ENCODE results near the gene REP15.
"Not testable (repeated sequence)": the region's sequence is repeated elsewhere in the genome, so short reads cannot be mapped to it uniquely, and the experiment has no call there.

The REP15 gene, protein sequence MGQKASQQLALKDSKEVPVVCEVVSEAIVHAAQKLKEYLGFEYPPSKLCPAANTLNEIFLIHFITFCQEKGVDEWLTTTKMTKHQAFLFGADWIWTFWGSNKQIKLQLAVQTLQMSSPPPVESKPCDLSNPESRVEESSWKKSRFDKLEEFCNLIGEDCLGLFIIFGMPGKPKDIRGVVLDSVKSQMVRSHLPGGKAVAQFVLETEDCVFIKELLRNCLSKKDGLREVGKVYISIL

DNA sequence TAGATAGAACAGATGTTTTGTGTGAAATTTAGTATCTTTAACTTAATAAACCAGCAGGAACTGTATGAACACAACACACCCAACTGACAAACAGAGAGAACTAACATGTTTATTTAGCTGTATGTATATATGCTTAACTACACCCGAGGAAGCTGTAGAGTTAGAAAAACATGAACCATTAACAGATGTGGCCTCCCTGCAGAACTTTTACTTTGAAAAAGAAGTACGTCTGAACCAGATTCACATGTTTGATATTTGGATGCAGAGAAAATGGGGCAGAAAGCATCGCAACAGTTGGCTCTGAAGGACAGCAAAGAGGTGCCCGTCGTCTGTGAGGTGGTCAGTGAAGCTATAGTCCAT, at the start of gene REP15:
Gene REP15 (plus strand): TSS at position 155 of the 360 bp plus-strand sequence. CDS start 116 bp downstream, at position 271.
- no peak for DNase-seq (ENCODE audit: low read depth in 2 of 2)

DNA sequence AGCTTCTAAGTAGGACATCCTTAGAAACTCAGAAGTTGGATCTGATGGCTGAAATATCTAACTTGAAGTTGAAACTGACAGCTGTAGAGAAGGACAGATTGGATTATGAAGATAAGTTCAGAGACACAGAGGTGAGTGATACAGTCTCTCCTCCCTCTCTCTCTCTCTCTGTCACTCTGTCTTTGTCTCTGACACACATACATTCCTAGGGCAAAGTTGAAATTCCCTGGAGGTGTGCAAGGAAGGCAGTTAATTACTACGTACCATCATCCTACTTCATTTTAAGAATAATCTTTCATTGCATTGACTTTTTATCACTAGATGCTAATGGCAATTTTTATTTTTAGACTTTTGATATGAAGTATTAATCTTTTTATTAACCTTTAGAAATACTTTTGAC, 46.2 kb upstream of the REP15 start:
- DNase-seq (ENCODE audit: low read depth in 2 of 2): no peak

DNA sequence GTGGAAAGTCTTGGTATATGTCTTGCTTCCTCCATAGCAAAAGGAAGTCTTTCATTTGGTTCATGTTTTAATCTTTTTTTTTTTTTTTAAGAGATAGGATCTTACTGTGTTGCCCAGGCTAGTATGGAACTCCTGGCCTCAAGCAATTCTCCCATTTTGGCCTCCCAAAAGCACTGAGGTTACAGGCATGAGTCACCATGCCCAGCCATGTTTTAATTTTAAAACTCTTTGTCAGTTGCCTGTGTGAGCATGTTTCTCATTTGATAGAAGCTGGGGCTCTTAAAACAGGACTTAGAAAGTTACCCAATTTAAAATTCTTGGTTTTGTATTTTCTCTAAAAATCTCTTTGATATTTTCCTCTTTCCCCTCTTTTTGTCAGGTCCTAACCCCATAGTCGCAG, 45.0 kb upstream of the REP15 start:
- DNase-seq (ENCODE audit: low read depth in 2 of 2): no peak

DNA sequence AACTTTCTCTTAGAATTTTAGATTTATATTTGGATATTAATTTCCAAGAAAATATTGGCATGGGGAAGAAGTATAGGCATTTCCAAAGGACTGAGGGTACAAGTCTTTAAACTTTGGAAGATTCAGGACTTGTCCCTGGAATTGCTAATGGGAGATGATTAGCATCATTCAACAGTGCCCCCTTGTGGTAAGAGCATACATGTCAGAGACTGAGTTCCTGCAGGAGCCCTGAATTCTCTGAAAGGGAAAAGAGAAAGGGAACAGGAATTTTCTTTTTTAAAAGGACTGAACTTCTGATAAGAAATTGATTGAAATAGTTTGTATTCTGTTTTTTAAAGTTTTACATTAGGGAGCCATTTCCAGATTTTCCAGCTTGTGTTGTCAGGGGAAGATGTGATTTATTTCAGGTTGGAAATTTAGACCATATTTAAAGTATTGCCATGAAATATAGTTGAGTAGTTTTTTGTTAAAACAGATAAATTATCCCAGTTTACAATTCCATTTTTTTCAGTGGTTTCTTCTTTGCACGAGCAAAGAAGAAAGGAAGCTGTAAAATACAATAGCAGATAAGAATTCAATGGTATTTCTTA, 44.0 kb upstream of the REP15 start:
- no peak for DNase-seq (ENCODE audit: low read depth in 2 of 2)

DNA sequence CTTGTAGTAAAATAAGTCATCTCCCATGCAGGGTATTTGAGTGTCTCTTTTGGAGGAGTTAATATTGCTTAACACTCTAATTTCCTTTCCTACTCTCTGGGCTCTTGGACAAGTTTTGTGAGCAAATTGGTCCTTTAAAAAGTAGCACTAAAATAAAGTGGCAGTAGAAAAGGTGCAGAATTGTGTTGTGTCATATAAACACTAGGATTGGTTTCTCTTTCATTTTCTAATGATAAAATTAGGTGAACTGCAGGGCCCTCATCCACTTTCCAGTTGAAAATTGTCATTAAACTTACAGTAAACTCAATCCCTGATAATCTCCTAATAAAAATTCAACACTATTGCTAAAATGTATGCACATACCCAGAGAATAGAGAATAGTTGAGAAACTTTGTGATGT, 42.6 kb upstream of the REP15 start:
- DNase-seq (ENCODE audit: low read depth in 2 of 2): no peak

DNA sequence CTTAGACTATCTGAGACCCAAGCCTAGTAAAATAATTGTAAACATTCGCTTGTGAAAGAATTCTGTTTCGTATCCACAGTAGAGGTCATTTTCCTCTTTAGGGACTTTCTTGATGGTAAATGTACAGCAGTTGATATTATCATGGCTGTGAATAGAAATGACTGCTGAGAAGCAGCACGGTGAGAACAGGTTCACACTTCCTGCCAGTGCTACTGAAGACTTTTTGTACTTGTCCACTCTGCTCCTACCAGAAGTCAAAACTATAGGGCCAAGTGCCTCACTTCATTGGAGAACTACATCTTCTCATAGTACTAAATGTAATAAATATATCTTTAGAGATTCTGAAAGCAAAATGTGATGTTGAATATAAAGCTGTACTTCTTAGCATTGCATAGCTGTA, 40.8 kb upstream of the REP15 start:
- DNase-seq (ENCODE audit: low read depth in 2 of 2): not testable (repeated sequence)

DNA sequence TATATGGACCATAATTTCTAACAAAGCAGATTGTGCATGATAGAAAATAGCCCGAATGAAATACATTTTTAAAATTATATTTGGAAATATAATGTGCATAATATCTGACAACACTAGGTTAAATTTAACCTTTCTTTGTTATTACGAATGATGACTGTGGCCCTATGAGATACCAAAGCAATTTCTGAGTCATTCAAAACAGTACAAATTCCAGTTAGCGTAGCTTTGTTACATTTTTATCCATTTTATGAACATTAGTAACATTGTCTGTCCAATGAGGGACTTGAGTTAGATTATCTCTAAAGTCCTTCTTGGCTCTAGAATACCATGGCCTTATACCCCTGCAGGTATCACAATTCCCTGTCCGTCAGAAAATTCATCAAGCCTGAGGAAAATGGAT, 39.0 kb upstream of the REP15 start:
- DNase-seq (ENCODE audit: low read depth in 2 of 2): no peak

DNA sequence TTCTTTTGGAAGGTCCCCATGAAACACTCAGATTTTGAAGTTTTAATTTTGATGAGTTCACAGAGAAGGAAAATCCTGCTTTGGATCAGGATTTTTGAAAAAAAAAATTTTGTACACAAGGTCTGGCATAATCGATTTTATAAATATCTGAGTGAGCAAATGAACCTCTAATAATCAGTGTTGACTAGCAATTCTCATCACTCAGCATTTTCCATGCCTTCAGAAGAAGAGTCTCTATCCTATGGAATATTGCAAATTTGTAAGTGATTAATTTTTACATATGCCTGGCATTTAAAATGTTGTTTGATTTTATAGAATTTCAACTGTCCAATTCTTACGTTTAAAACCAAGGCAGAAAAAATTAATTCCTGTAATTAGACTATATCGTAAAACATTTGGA, 30.5 kb upstream of the REP15 start:
- no peak for DNase-seq (ENCODE audit: low read depth in 2 of 2)

DNA sequence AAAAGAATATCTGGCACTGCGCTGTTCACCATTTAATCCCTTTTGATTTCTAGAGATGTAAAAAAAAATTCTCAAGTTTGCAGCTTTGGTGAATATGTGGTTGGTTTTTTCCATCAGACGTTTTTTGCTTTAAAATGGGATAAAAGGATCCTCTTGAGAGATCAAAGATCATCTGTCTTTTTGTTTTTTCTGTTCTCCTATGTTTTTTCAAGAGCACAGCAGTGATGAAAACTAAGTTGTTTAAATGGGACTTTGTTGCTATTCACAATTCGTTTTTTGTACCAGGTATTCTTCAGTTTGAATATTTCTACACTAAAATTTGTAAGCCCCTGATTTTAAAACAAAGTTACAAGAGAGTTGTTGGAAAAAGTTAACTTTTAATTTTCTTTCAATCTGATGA, 29.7 kb upstream of the REP15 start:
- DNase-seq (ENCODE audit: low read depth in 2 of 2): no peak

DNA sequence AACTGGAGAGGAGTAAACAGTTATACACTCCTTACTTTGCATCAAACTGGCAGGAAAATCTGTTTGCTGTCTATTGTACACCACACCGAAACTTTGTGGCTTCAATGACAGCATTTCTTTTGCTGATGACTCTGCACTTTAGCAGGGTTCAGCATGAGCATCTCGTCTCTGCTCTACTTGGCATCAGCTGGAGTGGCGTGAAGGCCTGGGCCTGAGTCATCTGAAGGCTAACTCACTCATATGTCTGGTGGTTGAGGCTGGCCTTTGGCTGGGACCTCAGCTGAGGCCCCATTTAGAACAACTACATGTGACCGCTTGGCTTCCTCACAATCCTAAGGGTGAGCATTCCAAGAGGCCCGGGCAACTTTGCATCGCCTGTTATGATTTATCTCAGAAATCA, 28.7 kb upstream of the REP15 start:
- DNase-seq (ENCODE audit: low read depth in 2 of 2): no peak

DNA sequence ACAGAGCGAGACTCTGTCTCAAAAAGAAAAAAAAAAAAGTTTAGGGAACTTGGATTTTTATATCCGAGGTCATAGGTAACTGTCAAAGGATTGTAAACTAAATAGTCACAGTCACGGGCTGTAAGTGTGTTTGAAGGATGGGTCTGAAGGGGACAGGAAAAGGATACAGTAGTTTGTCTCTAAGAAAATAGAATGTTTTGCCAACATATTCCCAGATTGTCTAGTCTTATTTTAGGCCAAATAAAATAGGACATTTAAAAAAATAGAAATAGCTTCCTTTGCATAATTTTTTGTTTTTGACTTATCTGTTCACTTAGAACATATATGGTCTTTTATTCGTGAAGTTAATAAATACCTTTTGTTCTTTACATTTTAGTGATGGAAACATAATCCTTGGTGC, 24.2 kb upstream of the REP15 start:
- DNase-seq (ENCODE audit: low read depth in 2 of 2): no peak

DNA sequence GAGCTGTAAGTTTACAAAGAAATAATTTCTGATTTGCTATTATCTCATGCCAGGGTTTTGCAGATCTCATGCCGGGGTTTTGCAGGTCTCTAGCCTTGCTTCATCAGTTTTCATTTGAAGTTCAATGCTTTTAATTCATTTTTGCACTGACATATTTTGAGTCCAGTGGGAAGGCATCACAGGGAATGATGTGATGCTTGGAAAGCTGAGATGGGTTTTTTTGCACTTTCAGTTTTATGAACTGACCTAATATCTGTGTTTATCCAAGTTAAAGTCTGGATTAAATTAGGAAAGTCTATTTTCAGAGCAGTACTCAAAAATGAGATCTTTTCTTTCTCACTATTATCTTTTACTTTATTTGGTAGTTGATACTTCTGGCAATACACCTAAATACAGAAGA, 23.6 kb upstream of the REP15 start:
- DNase-seq (ENCODE audit: low read depth in 2 of 2): no peak

DNA sequence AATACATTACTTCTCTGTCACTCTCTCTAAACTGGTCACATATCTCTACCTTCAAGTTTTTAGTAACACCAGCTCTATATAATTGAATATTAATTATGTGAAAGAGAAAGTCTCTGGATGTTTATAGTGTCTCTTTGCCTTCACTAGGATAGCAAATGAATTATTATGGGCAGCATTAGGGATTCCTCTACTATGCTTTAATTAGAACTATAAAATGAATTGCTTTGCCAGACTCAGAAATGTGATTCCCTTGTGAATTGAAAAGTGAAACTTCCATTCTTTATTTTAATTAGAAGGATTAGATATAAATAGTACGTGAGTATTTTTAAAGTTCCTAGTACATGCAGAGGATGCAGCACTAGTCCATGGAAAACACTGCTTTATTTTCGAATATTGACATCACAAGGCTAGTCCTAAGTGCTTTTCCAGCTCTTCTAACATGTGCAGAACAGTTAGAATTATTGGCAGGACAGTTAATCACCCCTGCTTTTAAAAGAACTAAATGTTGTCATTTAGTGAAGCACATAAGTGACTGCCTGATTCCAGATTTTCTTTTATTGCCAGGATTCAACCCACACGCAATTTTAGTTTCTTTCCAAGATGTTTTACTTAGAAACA, 23.0 kb upstream of the REP15 start:
- no peak for DNase-seq (ENCODE audit: low read depth in 2 of 2)

DNA sequence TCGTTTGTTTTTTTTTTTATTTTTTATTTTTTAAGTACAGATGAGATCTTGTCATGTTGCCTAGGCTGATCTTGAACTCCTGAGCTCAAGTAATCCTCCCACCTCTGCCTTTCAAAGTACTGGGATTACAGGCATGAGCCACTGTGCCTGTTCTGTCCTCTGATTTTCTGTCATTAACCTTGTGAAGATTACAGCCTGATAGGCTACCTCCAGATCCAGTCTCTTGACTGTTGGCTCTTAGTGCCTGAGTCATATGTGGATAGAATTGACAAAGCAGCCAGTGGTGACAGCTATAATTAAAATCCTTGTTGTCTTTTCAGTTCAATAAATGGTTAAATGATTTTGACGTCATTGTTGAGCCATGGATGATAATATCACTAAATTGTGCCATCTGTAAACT, 21.3 kb upstream of the REP15 start:
- DNase-seq (ENCODE audit: low read depth in 2 of 2): no peak

DNA sequence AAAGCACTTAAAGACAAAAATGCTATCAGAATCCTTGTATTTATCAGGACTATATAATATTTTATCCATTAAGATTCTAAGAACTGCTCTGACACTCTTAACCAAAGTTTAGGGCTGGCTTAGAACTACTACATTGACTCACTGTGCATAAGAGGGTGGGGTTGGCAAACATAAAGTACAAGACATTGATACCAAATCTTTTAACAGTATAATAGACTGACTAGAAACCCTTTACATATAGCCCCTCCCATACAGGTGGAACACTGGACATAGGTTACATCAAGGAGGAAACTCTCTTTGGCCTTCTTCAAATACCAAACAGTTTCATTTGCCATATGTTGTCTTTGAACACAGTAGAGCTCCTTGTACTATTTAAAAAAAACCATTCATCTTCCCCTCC, 15.6 kb upstream of the REP15 start:
- DNase-seq (ENCODE audit: low read depth in 2 of 2): no peak

DNA sequence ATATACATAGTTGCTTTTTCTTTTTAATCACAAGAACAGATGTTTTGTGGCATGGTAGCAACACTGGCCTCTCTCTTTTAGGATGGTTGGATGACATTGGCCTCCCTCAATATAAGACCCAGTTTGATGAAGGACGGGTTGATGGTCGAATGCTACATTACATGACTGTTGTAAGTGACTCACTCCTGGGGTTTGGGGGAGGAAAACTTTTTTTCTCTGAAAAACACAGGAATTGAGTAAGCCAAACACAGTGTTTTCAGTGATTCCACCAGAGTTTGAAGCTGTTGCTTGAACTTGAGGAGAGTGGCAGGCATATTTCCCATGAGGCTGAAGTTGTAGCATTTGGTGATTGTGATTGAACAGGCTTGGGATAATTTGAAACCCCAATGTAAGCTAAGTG, 13.7 kb upstream of the REP15 start:
- DNase-seq (ENCODE audit: low read depth in 2 of 2): no peak

DNA sequence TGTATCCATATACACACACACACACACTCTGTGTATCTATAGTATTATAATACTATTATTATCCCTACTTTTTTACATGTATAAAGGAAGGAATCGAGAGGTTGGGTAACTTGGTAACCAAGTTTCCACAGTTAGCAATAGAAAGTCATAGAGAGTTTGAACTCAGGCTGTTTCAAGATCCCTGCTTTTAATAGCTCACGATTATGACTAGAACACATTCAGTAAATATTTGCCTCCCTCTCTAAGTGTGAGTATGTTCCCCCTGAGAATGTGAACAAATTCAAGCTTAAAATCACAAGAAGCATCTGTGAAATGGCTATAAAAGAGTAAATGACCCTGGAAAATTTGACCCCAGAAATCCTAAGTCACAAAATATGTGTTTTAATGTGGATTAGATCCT, 11.0 kb upstream of the REP15 start:
- DNase-seq (ENCODE audit: low read depth in 2 of 2): no peak

DNA sequence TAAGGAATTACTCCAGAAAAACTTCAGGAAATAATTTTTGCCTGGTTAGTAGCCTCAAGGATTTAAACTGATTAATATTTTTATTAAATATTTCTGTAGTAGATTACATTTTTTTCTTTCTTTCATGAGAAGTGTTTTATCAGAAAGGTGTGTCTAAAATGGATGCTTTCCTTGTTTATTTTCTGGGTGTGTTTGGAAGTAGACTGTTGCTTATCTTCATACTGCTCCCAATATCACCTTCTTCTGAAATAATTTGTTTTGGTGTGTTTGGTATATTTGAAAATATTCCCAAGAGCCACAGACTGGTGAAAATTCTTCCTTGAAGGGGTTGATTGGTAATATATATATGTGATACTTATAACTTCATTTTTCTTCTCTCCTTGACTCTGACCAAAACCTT, 10.1 kb upstream of the REP15 start:
- DNase-seq (ENCODE audit: low read depth in 2 of 2): no peak

DNA sequence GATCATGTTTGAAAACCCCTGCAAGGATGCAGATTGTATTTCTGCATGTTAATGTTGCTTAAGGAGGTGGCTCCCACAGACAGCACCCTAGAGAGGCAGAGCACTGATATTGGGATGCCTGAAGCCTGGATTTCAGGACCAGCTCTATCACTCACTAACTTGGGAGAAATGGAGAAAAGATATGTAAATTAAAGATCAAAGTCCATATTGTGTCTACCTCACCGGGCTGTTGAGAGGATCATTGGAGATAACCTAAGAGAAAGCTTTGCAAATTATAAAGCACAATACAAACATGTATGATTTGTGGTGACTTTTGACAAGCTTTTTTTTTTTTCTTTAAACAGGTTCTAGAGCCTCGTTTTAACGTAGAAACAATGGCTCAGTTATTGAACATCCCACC, 7.6 kb upstream of the REP15 start:
- DNase-seq (ENCODE audit: low read depth in 2 of 2): no peak

DNA sequence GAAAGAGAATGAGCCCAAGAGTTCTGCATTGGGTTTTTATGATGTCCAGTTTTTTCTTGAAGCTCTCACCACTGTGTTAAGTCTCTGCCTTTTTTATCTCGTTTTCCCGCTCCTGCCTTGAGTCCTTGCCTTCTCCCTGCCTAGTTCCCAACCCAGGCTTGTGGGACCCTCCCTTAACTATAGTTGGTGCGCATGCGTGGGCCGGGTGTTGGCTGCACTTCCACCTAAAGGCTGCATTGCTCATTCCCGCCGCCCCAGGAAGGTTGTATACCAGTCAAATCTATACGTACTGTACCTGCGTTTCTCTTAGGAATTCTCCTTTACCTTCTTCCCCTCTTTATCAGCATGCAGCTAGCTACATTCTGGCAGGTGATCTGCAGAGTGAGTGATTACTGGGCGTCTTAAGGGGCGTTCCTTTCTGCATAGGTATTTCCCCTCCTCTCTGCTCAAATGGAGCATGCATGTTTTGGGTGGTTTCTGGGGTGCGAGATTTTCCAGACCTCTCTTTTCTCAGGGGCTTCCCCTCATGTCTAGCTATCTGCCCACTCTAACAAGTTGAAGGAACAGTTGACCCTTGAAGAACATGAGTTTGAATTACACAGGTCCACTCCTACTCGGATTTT, 6.6 kb upstream of the REP15 start:
- DNase-seq (ENCODE audit: low read depth in 2 of 2): no peak

DNA sequence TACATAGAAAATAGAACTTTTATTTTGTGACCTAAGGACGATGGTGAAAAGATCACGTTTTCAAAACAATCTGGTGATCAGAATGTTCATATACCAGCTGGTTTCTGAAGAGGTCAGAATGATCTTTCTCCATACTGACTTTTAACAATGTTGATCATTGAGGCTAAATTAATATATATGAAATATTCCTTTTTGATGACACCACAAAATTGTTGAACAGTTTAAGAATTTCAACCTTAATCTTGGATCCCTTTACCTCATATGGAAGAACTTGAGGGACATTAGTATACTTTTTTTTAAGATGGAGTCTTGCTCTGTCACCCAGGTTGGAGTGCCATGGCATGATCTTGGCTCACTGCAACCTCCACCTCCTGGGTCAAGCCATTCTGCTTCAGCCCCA, 2.8 kb upstream of the REP15 start:
- no peak for DNase-seq (ENCODE audit: low read depth in 2 of 2)

DNA sequence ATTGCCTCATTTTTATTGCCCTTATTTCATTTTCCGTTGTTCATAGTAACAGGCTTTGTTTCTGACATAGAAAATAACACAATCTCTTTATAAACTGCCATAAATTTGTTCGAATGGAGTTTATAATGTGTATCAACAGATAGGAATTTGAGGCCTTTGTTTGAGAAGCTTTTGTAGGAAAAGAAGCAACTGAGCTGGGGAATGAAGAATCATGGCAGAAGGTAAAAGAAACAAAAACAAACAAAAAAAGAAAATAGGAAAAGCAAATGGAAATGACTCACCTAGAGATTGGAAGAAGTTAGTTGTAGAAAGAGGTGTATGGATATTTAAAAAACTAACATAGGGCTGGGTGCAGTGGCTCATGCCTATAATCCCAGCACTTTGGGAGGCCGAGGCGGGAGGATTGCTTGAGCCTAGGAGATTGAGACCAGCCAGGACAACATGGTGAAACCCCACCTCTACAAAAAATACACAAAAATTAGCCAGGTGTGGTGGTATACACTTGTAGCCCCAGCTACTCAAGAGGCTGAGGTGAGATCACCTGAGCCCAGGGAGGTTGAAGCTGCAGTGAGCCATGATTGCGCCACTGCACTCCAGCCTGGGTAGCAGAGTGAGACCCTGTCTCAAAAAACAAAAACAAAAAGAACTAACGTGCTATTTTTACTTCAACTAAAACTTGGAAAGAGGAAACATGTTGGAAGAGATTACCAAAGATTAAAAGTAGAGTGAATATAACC, 523 bp upstream of the REP15 start:
- no peak for DNase-seq (ENCODE audit: low read depth in 2 of 2)

Data from stimulated activated CD4-positive, alpha-beta T cell treated with anti-CD3 and anti-CD28 coated beads, Interleukin-12 subunit alpha, Interleukin-12 subunit beta, amount 100 ng/mL, for 24 hours (primary cell).